Measurements from ENCODE around the gene TMEM191B. TPM values are rescaled to one million over a fixed set of nuclear protein-coding genes. Genes with fewer than 3 reads are reported as not detected.
"Not testable (repeated sequence)": the region's sequence is repeated elsewhere in the genome, so short reads cannot be mapped to it uniquely, and the experiment has no call there.

TMEM191B gene
- total and polyA plus RNA-seq, 7 experiments from 2014 or later = 1.0 to 4.2 (median 2.5) TPM; not detected in 2

- DNase-seq; H3K27me3 ChIP-seq (ENCODE audit: control insufficient read depth in 2 of 2, insufficient read depth in 2 of 2, low read length in 2 of 2); intact Hi-C loops (cut with micrococcal nuclease); CTCF ChIA-PET; H3K4me1 Mint-ChIP-seq; H3K27me3 Mint-ChIP-seq; POLR2A ChIA-PET; H3K4me3 Mint-ChIP-seq; H3K36me3 ChIP-seq (ENCODE audit: control insufficient read depth in 2 of 3, insufficient read depth in 3 of 3, low read length in 3 of 3); H3K27ac Mint-ChIP-seq; ATAC-seq; H3K4me3 ChIP-seq (ENCODE audit: low read length); H3K27ac ChIP-seq (ENCODE audit: low read depth, low read length); H3K4me1 ChIP-seq (ENCODE audit: control insufficient read depth in 2 of 2, insufficient read depth in 2 of 2, low read length in 2 of 2); H3K9me3 Mint-ChIP-seq; H3K36me3 Mint-ChIP-seq; H3K9me3 ChIP-seq (ENCODE audit: control insufficient read depth in 2 of 3, low read length in 3 of 3): not testable (repeated sequence)
Measured at GRCh38 chr22:18544615-18545014, 17.0 kb downstream of the TMEM191B start.

GRCh38 chr22:18549458-18550179 is 22.0 kb downstream of the TMEM191B start:
- H3K27ac ChIP-seq (ENCODE audit: low read depth, low read length); H3K27ac Mint-ChIP-seq; H3K4me1 ChIP-seq (ENCODE audit: control insufficient read depth in 2 of 2, insufficient read depth in 2 of 2, low read length in 2 of 2); POLR2A ChIA-PET; ATAC-seq; H3K4me3 Mint-ChIP-seq; CTCF ChIA-PET; H3K4me3 ChIP-seq (ENCODE audit: low read length); H3K9me3 ChIP-seq (ENCODE audit: control insufficient read depth in 2 of 3, low read length in 3 of 3); H3K27me3 ChIP-seq (ENCODE audit: control insufficient read depth in 2 of 2, insufficient read depth in 2 of 2, low read length in 2 of 2); H3K36me3 ChIP-seq (ENCODE audit: control insufficient read depth in 2 of 3, insufficient read depth in 3 of 3, low read length in 3 of 3); intact Hi-C loops (cut with micrococcal nuclease); H3K9me3 Mint-ChIP-seq; H3K4me1 Mint-ChIP-seq; H3K36me3 Mint-ChIP-seq; DNase-seq; H3K27me3 Mint-ChIP-seq: not testable (repeated sequence)

GRCh38 chr22:18551046-18551445 is 23.4 kb downstream of the TMEM191B start:
- H3K9me3 ChIP-seq (ENCODE audit: control insufficient read depth in 2 of 3, low read length in 3 of 3); H3K36me3 ChIP-seq (ENCODE audit: control insufficient read depth in 2 of 3, insufficient read depth in 3 of 3, low read length in 3 of 3); POLR2A ChIA-PET; H3K36me3 Mint-ChIP-seq; CTCF ChIA-PET; H3K27ac Mint-ChIP-seq; H3K27me3 ChIP-seq (ENCODE audit: control insufficient read depth in 2 of 2, insufficient read depth in 2 of 2, low read length in 2 of 2); H3K27me3 Mint-ChIP-seq; H3K4me1 Mint-ChIP-seq; H3K4me1 ChIP-seq (ENCODE audit: control insufficient read depth in 2 of 2, insufficient read depth in 2 of 2, low read length in 2 of 2); ATAC-seq; intact Hi-C loops (cut with micrococcal nuclease); DNase-seq; H3K27ac ChIP-seq (ENCODE audit: low read depth, low read length); H3K9me3 Mint-ChIP-seq; H3K4me3 Mint-ChIP-seq; H3K4me3 ChIP-seq (ENCODE audit: low read length): not testable (repeated sequence)

- H3K9me3 ChIP-seq (ENCODE audit: control insufficient read depth in 2 of 3, low read length in 3 of 3); H3K4me3 Mint-ChIP-seq; intact Hi-C loops (cut with micrococcal nuclease); DNase-seq; H3K4me1 ChIP-seq (ENCODE audit: control insufficient read depth in 2 of 2, insufficient read depth in 2 of 2, low read length in 2 of 2); H3K27me3 ChIP-seq (ENCODE audit: control insufficient read depth in 2 of 2, insufficient read depth in 2 of 2, low read length in 2 of 2); CTCF ChIA-PET; H3K27ac ChIP-seq (ENCODE audit: low read depth, low read length); POLR2A ChIA-PET; H3K9me3 Mint-ChIP-seq; H3K4me3 ChIP-seq (ENCODE audit: low read length); H3K4me1 Mint-ChIP-seq; H3K27ac Mint-ChIP-seq; H3K36me3 ChIP-seq (ENCODE audit: control insufficient read depth in 2 of 3, insufficient read depth in 3 of 3, low read length in 3 of 3); H3K27me3 Mint-ChIP-seq; H3K36me3 Mint-ChIP-seq: not testable (repeated sequence)
- ATAC-seq = peak; percentile 52
Measured at GRCh38 chr22:18552839-18553597, 25.4 kb downstream of the TMEM191B start.

- DNase-seq; H3K27ac Mint-ChIP-seq; H3K4me3 ChIP-seq (ENCODE audit: low read length); H3K27me3 ChIP-seq (ENCODE audit: control insufficient read depth in 2 of 2, insufficient read depth in 2 of 2, low read length in 2 of 2); H3K9me3 Mint-ChIP-seq; H3K9me3 ChIP-seq (ENCODE audit: control insufficient read depth in 2 of 3, low read length in 3 of 3); H3K27ac ChIP-seq (ENCODE audit: low read depth, low read length); H3K4me1 Mint-ChIP-seq; H3K4me1 ChIP-seq (ENCODE audit: control insufficient read depth in 2 of 2, insufficient read depth in 2 of 2, low read length in 2 of 2); H3K36me3 ChIP-seq (ENCODE audit: control insufficient read depth in 2 of 3, insufficient read depth in 3 of 3, low read length in 3 of 3); H3K36me3 Mint-ChIP-seq; intact Hi-C loops (cut with micrococcal nuclease); H3K27me3 Mint-ChIP-seq; CTCF ChIA-PET; H3K4me3 Mint-ChIP-seq; POLR2A ChIA-PET: not testable (repeated sequence)
- peak; percentile 23 for ATAC-seq
Measured at GRCh38 chr22:18554280-18555256, 27.0 kb downstream of the TMEM191B start.

GRCh38 chr22:18558516-18558915 is 30.9 kb downstream of the TMEM191B start:
- H3K4me3 ChIP-seq (ENCODE audit: low read length); H3K4me1 ChIP-seq (ENCODE audit: control insufficient read depth in 2 of 2, insufficient read depth in 2 of 2, low read length in 2 of 2); H3K36me3 ChIP-seq (ENCODE audit: control insufficient read depth in 2 of 3, insufficient read depth in 3 of 3, low read length in 3 of 3); ATAC-seq; H3K4me1 Mint-ChIP-seq; H3K9me3 ChIP-seq (ENCODE audit: control insufficient read depth in 2 of 3, low read length in 3 of 3); H3K27me3 Mint-ChIP-seq; DNase-seq; H3K27ac ChIP-seq (ENCODE audit: low read depth, low read length); H3K36me3 Mint-ChIP-seq; CTCF ChIA-PET; H3K27ac Mint-ChIP-seq; H3K27me3 ChIP-seq (ENCODE audit: control insufficient read depth in 2 of 2, insufficient read depth in 2 of 2, low read length in 2 of 2); H3K9me3 Mint-ChIP-seq; POLR2A ChIA-PET; intact Hi-C loops (cut with micrococcal nuclease); H3K4me3 Mint-ChIP-seq: not testable (repeated sequence)
